Measurements from ENCODE around the gene MMP17.

Gene MMP17

DNA sequence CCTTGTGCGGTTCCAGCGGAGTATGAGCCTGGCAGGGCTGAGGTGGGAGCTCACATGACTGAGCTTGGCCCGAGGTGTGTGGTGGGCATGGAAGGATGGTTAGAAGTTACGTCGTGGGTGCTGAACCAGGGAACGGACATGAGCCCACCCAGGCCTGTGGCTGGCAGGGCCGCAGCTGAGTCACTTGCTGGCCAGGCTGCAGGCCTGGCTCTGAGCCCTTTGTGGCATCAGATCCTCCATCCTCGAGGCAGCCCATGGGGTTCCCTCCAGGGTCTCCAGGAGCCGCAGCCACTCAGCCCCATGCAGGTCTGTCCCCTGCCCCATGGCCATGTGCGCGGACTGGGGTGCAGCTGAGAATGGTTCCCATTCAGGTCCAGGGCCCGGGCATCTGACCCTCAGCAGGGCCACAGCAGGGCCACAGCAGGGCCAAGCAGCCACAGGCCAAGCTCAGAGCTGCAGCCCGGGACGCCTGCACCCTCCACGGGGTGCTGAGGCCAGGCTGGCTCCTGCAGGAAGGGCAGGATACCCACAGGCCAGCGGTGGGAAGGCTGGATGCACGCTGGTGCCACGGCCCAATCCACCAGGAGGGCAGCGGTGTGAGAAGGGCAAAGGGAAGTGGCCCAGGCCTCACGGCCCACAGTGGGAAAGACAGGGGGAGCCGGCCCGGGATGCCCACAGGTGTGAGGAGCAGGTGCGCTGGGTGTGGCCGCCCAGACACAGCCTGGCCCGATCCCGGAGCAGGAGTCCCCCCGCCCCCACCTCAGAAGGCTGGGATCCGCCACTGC lies 39.9 kb downstream of the MMP17 start:
- H3K9me3 ChIP-seq (ENCODE audit: control insufficient read depth, insufficient read depth, low read length): no peaks in the 10 kb centered on the region
- no peaks in the 10 kb centered on the region for H3K79me2 ChIP-seq (ENCODE audit: control insufficient read depth, low read length)
- no peaks in the 10 kb centered on the region for H3F3A ChIP-seq (ENCODE audit: control insufficient read depth, insufficient read depth)
- H3K27me3 ChIP-seq (ENCODE audit: control insufficient read depth, low read length): no peaks in the 10 kb centered on the region
- no peak for TF ChIP-seq EZH2phosphoT487 (IDR thresholded peaks at IDR 0.05; ENCODE audit: borderline replicate concordance, low read length)
- no peak for TF ChIP-seq CTCF (IDR thresholded peaks at IDR 0.05; ENCODE audit: low read depth, low read length, poor library complexity, severe bottlenecking)
- H3K9me2 ChIP-seq (replicated peaks; ENCODE audit: control insufficient read depth, low read length): no peaks in the 10 kb centered on the region
- H3K4me2 ChIP-seq (ENCODE audit: low read length): no peak overlapping the region
- H3K36me3 ChIP-seq (ENCODE audit: control insufficient read depth, low read length): no peaks in the 10 kb centered on the region
- no peaks in the 10 kb centered on the region for H3K4me1 ChIP-seq (ENCODE audit: control insufficient read depth, low read length)
- H3K27ac ChIP-seq (ENCODE audit: low read depth, low read length): no peak overlapping the region
- no peaks in the 10 kb centered on the region for H4K20me1 ChIP-seq (ENCODE audit: control insufficient read depth, insufficient read depth, low read depth, low read length)
- H3K4me3 ChIP-seq (ENCODE audit: low read length): no peak overlapping the region

DNA sequence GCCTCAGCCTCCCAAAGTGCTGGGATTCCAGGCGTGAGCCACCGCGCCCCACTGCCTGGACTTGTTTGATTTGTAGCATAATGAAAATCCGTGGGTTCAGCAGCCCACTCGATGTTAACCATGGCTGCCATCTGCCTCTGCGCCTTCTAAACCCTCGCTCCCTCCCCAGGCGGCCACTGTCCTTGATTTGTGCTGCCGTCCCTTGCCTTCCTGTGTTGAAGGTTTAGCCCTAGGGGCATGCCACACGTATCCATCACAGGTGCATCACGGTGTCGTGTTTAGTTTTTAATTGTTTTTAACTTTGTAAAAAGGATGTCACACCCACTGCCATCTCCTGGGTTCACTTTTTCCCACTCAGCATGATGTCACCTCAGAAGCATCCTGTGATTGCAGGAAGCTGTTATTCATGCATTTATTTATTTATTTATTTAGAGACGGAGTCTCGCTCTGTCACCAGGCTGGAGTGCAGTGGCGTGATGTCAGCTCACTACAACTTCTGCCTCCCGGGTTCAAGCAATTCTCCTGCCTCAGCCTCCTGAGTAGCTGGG lies 41.8 kb downstream of the MMP17 start:
- Histone ChIP-seq H3K9me2 (replicated peaks; ENCODE audit: control insufficient read depth, low read length) (no peaks in the 10 kb centered on the region), H3K27me3 (ENCODE audit: control insufficient read depth, low read length) (no peaks in the 10 kb centered on the region), H4K20me1 (ENCODE audit: control insufficient read depth, insufficient read depth, low read depth, low read length) (no peaks in the 10 kb centered on the region), H3K27ac (ENCODE audit: low read depth, low read length) (no peak overlapping the region), H3K36me3 (ENCODE audit: control insufficient read depth, low read length) (no peaks in the 10 kb centered on the region), H3K4me1 (ENCODE audit: control insufficient read depth, low read length) (no peaks in the 10 kb centered on the region), H3K79me2 (ENCODE audit: control insufficient read depth, low read length) (no peaks in the 10 kb centered on the region), H3K9me3 (ENCODE audit: control insufficient read depth, insufficient read depth, low read length) (no peaks in the 10 kb centered on the region), H3K4me2 (ENCODE audit: low read length) (no peak overlapping the region), H3F3A (ENCODE audit: control insufficient read depth, insufficient read depth) (no peaks in the 10 kb centered on the region), H3K4me3 (ENCODE audit: low read length) (no peak overlapping the region)
- no peak for TF ChIP-seq EZH2phosphoT487 (IDR thresholded peaks at IDR 0.05; ENCODE audit: borderline replicate concordance, low read length)

DNA sequence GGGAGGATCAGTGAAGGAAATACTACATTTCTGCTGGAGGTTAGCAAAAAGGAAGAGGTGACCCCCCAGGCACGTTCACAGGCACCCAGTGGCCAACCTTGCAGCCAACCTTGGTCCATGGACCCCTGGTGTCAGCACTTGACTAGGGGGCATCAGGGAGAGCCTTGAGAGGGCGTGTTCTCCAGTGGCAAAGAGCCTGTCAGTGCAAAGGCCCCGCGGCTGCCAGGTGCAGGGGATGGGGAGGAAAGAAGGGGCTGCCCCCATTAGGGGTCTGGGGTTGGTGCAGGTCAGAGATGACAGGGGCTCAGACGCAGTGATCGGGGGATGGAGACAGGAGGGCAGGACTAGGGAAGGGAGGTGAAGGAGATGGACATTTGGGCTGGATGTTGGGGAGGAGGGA lies 43.5 kb downstream of the MMP17 start:
- no peaks in the 10 kb centered on the region for H3K27me3 ChIP-seq (ENCODE audit: control insufficient read depth, low read length)
- no peak overlapping the region for H3K27ac ChIP-seq (ENCODE audit: low read depth, low read length)
- no peak overlapping the region for H3K4me2 ChIP-seq (ENCODE audit: low read length)
- no peaks in the 10 kb centered on the region for H3K79me2 ChIP-seq (ENCODE audit: control insufficient read depth, low read length)
- no peaks in the 10 kb centered on the region for H3K9me2 ChIP-seq (replicated peaks; ENCODE audit: control insufficient read depth, low read length)
- H3K4me1 ChIP-seq (ENCODE audit: control insufficient read depth, low read length): no peaks in the 10 kb centered on the region
- TF ChIP-seq EZH2phosphoT487 (IDR thresholded peaks at IDR 0.05; ENCODE audit: borderline replicate concordance, low read length) (no peak), CTCF (IDR thresholded peaks at IDR 0.05; ENCODE audit: low read depth, low read length, poor library complexity, severe bottlenecking) (no peak)
- H3F3A ChIP-seq (ENCODE audit: control insufficient read depth, insufficient read depth): no peaks in the 10 kb centered on the region
- H4K20me1 ChIP-seq (ENCODE audit: control insufficient read depth, insufficient read depth, low read depth, low read length): no peaks in the 10 kb centered on the region
- no peak overlapping the region for H3K4me3 ChIP-seq (ENCODE audit: low read length)
- no peaks in the 10 kb centered on the region for H3K36me3 ChIP-seq (ENCODE audit: control insufficient read depth, low read length)
- no peaks in the 10 kb centered on the region for H3K9me3 ChIP-seq (ENCODE audit: control insufficient read depth, insufficient read depth, low read length)
